NCI-H1092 treated with DMSO at 0.1 percent for 48 hours (cell line): ENCODE measurements around the gene PTPRN2.

Source experiments
- DNase-seq: peaks from one replicate; lab custom pipeline; 2025; lab: John Stamatoyannopoulos, UW

Gene PTPRN2

GRCh38 chr7:157863906-157864810 lies 723.5 kb downstream of the PTPRN2 start:
- no peak for DNase-seq

GRCh38 chr7:157863176-157863575 lies 724.4 kb downstream of the PTPRN2 start:
- DNase-seq, result no peak

GRCh38 chr7:157862731-157863130 lies 724.9 kb downstream of the PTPRN2 start:
- DNase-seq, result no peak

DNA sequence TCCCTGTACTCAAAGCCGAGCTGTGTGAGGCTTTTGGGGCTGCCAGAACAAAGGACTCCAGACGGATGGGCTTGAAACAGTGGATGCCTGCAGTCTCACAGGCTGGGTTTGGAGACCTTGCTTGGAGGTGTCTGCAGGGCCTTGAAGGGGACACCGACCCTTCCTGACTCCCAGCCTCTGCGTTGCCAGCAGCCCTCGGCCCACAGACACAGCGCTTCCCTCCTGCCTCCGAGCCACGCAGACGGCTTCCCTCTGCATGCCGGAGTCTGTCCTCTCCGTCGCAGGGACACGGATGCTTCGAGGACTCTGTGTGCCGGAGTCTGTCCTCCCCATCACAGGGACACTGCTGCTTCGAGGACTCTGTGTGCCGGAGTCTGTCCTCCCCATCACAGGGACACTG lies 726.1 kb downstream of the PTPRN2 start:
- DNase-seq, result no peak

DNA sequence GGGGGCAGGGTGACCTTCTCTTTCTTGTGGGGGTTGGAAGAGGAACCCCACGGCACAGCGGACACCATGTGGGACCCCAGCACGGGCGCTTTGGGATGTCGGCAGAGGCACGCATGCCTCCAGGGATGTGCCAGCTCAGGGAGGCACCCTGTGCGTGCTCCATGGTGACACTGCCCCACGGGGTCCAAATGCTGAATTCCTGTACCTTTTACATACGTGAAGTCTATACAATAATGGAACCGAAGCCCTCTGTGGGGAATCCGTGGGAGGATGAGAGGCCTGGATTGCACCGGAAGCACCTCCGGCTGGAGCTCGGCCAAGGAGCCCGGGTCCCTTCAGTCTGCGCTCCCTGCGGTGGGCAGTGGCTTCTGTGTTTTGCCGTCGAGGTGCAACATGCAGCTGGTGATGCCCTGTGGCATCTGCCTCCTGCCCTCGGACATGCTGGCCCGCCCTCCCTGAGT lies 726.6 kb downstream of the PTPRN2 start:
- DNase-seq, result no peak

GRCh38 chr7:157860406-157860805 lies 727.2 kb downstream of the PTPRN2 start:
- DNase-seq, result no peak

- no peak for DNase-seq
Measured at GRCh38 chr7:157859915-157860314, 727.7 kb downstream of the PTPRN2 start.

DNA sequence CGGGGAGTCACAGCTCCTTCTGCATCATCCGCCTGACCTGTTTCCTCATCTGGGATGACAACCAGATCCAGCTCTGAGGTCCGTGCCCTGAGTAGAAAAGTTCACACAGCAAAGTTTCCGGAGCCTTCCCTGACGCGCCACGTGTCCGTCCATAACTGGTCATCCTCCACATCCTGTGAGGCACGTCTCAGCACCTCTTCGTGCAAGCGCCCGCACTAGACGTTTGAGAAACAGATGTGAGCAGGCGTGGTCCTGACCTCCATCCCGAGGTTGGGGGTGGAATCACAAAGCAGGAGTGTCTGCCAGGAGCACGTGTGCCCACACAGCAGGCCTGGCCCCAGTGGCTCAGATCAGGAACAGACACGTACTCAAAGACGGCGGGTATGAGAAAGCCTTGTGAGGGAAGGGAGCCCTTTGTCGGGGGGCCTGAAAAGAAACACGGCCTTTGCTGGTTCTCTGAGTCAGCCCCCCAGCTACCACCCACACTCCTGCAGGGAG lies 730.0 kb downstream of the PTPRN2 start:
- DNase-seq, result no peak

- DNase-seq, result no peak
Measured at GRCh38 chr7:157856873-157857577, 730.6 kb downstream of the PTPRN2 start.

- no peak for DNase-seq
Measured at GRCh38 chr7:157855452-157856213, 732.0 kb downstream of the PTPRN2 start.

GRCh38 chr7:157855016-157855415 lies 732.6 kb downstream of the PTPRN2 start:
- DNase-seq, result no peak

DNA sequence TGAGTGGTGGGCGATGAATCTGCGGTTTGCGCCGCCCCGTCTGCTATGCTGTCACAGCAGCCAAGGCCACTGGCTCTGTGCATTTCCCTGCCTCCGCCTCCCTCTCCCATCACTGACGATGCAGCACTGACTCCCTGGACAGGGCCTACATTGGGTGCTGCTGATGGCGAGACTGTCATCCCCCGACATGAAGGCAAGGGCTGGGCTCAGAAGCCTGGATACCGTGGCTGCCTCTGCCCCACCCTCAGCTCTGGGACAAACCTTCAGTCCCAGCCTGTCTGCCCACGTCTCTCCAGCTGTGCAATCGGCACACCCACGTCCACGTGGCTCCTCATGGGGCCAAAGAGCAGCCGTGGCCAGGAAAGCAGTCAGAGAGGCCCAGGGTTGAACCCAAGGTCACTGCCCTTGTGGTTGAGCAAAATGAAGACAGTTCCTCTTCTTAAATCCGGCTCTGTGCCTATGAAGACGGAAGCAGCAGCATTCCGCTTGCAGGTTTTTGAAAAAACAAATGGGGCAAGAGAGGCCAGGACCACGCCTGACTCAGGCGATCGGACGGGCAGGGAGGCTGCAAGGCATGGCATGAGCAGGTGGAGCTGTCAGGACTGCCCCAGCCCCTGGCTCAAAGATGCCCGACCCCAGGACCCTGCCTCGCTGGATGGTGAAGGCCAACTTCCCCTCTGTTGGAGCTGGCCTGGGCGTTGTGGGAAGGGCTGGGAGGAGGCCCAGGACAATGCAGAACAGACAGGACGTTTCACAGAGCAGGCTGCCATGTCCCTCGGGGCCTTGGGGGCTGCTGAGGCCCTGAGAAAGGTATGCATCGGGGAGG lies 733.3 kb downstream of the PTPRN2 start:
- no peak for DNase-seq

- no peak for DNase-seq
Measured at GRCh38 chr7:157853789-157854065, 733.9 kb downstream of the PTPRN2 start.

- DNase-seq, result no peak
Measured at GRCh38 chr7:157853076-157853788, 734.4 kb downstream of the PTPRN2 start.

GRCh38 chr7:157851501-157852067 lies 736.0 kb downstream of the PTPRN2 start:
- no peak for DNase-seq

- no peak for DNase-seq
Measured at GRCh38 chr7:157850481-157851444, 736.9 kb downstream of the PTPRN2 start.

GRCh38 chr7:157849726-157850125 lies 737.9 kb downstream of the PTPRN2 start:
- DNase-seq, result no peak

DNA sequence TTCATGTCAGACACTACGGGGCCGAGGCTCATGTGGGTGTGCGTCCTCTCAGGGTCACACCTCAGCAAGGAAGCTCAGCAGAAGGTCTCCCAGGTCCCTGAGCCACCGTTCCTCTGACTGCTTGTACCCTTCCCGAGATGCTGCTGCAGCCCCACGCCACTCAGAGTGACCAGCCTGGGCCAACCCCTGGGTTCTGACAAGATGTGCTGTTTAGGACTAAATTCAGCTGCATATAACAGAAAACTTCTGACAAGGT lies 738.4 kb downstream of the PTPRN2 start:
- no peak for DNase-seq

DNA sequence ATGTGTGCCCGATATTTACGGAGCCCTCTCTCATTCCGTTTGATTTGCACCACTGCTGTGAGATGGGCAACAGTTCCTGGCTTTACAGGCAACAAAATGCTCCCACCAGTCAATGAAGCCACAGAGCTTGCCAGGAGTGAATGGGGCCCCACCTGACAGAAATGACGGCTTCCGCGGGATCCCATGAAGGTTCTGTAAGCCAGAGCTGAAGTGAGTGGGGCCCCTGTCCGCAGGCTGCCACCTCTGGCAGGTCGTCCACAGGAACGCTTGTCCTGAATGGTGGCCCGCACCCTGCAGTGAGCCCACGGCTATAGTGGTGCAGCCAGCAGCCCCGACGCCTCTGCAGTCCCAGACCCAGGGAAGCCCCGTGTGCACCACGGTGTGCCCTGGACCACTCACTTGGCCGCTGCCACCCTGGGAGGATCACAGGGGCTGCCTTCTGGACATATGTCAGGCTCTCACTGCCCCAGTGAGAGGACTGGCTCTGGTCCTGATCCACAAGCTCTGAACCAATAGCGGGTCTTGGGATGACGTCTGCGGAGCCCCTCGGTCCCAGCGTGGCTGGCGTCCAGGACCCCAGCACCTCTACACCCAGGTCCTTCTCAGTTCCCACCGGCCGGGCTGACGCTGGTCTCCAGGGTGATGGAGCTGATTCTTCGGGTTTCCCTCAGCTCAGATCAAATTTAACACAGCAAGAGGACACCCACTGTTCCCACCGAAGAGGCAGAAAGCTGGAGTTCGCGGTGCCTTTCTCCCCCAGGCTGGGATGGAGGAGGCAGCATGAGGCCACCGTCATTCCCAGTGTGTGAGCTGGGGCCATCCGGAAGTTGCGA lies 738.9 kb downstream of the PTPRN2 start:
- DNase-seq, result no peak
